ENCODE results near the gene GMCL1. TPM values are rescaled to one million over a fixed set of nuclear protein-coding genes. Genes with fewer than 3 reads are reported as not detected.

Gene GMCL1
- total and polyA plus RNA-seq, 9 of the 15 experiments (the other 6 are each of a cell fraction or from before 2014, with no cell fraction given) = 7.0 to 27.3 (median 15.4) TPM

DNA sequence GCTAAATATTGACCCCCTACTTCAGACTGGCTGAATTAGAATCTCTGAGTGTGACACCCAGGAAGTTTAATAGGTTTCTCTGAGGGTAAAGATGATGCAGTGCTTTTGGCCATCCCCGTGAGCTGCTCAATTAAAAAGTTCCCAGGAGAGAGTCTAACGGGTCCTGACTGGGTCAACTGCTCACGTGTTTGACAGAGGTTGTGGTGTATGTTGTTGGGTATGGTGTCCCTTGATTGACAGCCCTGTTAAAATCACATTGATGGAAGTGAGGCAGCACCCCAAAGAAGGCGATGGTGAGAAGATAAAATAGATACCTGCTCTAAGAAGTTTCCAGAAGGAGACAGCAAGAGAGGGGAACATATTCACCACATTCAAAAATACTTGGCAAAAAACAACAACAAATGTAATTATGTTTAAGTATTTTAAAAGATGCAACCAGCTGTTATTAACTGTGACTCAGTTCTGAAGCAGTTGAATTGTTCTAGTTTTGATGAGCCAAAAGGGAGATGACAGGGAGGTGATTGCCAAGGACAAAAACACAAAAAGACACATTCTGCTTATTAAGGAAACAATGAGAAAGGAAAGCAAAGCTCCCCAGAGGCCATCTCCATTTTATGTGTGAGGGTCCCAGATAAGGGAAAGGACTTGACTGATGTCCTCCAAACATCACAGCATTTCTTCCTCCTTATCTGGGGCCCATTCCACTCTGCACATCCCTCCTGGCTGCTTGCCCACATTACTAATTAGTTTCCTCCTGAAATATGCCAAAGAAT, 11.5 kb upstream of the GMCL1 start (continued):
- peak; percentile 64; the same call in 1 of the 2 replicates for TF ChIP-seq JUND (IDR thresholded peaks at IDR 0.05; ENCODE audit: borderline replicate concordance, low read depth, low read length)
- TF ChIP-seq JUND (tag; IDR thresholded peaks at IDR 0.05; ENCODE audit: borderline replicate concordance, low read depth, low read length) = no peak; the same call in 2 of the 3 replicates
- TF ChIP-seq, protein P1, sequence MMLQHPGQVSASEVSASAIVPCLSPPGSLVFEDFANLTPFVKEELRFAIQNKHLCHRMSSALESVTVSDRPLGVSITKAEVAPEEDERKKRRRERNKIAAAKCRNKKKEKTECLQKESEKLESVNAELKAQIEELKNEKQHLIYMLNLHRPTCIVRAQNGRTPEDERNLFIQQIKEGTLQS (IDR thresholded peaks at IDR 0.05) = no peak
- TF ChIP-seq, protein P1 (CRISPR knock-in tag; conservative IDR thresholded peaks at IDR 0.05) = no peak
- TF ChIP-seq TEAD4 (IDR thresholded peaks at IDR 0.05; ENCODE audit: low read length) = peak; percentile 81
- TF ChIP-seq TEAD4 (CRISPR knock-in tag; IDR thresholded peaks at IDR 0.05; ENCODE audit: borderline replicate concordance) = no peak
- TF ChIP-seq TAL1 (IDR thresholded peaks at IDR 0.05) = peak; percentile 72
- TF ChIP-seq GATA2 (CRISPR knock-in tag; IDR thresholded peaks at IDR 0.05) = peak; percentile 17; the same call in 1 of the 2 replicates
- peak; percentile 65 for TF ChIP-seq MTA2 (IDR thresholded peaks at IDR 0.05; ENCODE audit: low read depth)
- peak; percentile 51 for TF ChIP-seq BHLHE40 (IDR thresholded peaks at IDR 0.05; ENCODE audit: low read length)
- TF ChIP-seq DPF2 (IDR thresholded peaks at IDR 0.05) = peak; percentile 88
- peak; percentile 78 for TF ChIP-seq NCOR1 (IDR thresholded peaks at IDR 0.05)
